Fibroblast of skin of right quadriceps (primary cell): Measurements from ENCODE around the gene KMT5B.

Source experiments
- DNase-seq: peaks from one replicate; pipeline ENCODE4 v3.0.0-alpha.2; 2013

KMT5B gene

GRCh38 chr11:68177877-68178276 is 35.2 kb downstream of the KMT5B start:
- DNase-seq: no peak

- DNase-seq: no peak
Observed at GRCh38 chr11:68173926-68174325, 39.2 kb downstream of the KMT5B start.

- DNase-seq: no peak
Observed at GRCh38 chr11:68169442-68169841, 43.7 kb downstream of the KMT5B start.

- DNase-seq: no peak
Observed at GRCh38 chr11:68168694-68169093, 44.4 kb downstream of the KMT5B start.

- no peak for DNase-seq
Observed at GRCh38 chr11:68167474-68167873, 45.6 kb downstream of the KMT5B start.

GRCh38 chr11:68166969-68167368 is 46.1 kb downstream of the KMT5B start:
- no peak for DNase-seq

GRCh38 chr11:68165601-68166000 is 47.5 kb downstream of the KMT5B start:
- DNase-seq: no peak

GRCh38 chr11:68164437-68164836 is 48.7 kb downstream of the KMT5B start:
- DNase-seq: no peak

GRCh38 chr11:68163691-68164090 is 49.4 kb downstream of the KMT5B start:
- DNase-seq: no peak

- DNase-seq: peak; percentile 18
Observed at GRCh38 chr11:68160100-68160695, 52.9 kb downstream of the KMT5B start.

GRCh38 chr11:68159665-68160064 is 53.4 kb downstream of the KMT5B start:
- no peak for DNase-seq

- DNase-seq: no peak
Observed at GRCh38 chr11:68159161-68159560, 53.9 kb downstream of the KMT5B start.

- no peak for DNase-seq
Observed at GRCh38 chr11:68158580-68158979, 54.5 kb downstream of the KMT5B start.

- DNase-seq: no peak
Observed at GRCh38 chr11:68153742-68154141, 59.4 kb downstream of the KMT5B start.

- DNase-seq: no peak
Observed at GRCh38 chr11:68150037-68150436, 63.1 kb downstream of the KMT5B start.

- DNase-seq: no peak
Observed at GRCh38 chr11:68149417-68149816, 63.7 kb downstream of the KMT5B start.

GRCh38 chr11:68148879-68149278 is 64.2 kb downstream of the KMT5B start:
- DNase-seq: no peak

GRCh38 chr11:68148071-68148805 is 64.9 kb downstream of the KMT5B start:
- DNase-seq: no peak

- no peak for DNase-seq
Observed at GRCh38 chr11:68146704-68147474, 66.2 kb downstream of the KMT5B start.

- no peak for DNase-seq
Observed at GRCh38 chr11:68146010-68146540, 67.0 kb downstream of the KMT5B start.

- no peak for DNase-seq
Observed at GRCh38 chr11:68145120-68145866, 67.8 kb downstream of the KMT5B start.

- no peak for DNase-seq
Observed at GRCh38 chr11:68143310-68143689, 69.8 kb downstream of the KMT5B start.
